Head of caudate nucleus (tissue), 42 donors: ENCODE data around the gene FAM184A.
"Not testable (repeated sequence)": the region's sequence is repeated elsewhere in the genome, so short reads cannot be mapped to it uniquely, and the experiment has no call there.

Experiments used
- DNase-seq, 42 donors: peaks; one replicate each; pipeline versions ENCODE4 v3.0.0 to v3.0.0-alpha.2; 2020 to 2021; ENCODE audit warnings: mixed read lengths in 7 of 42
- intact Hi-C: fragments of 100-400 bp; cut with DNase I; formaldehyde crosslinking; loops from one replicate; pipeline ENCODE4 v1.15.0; 2022

Gene FAM184A, protein sequence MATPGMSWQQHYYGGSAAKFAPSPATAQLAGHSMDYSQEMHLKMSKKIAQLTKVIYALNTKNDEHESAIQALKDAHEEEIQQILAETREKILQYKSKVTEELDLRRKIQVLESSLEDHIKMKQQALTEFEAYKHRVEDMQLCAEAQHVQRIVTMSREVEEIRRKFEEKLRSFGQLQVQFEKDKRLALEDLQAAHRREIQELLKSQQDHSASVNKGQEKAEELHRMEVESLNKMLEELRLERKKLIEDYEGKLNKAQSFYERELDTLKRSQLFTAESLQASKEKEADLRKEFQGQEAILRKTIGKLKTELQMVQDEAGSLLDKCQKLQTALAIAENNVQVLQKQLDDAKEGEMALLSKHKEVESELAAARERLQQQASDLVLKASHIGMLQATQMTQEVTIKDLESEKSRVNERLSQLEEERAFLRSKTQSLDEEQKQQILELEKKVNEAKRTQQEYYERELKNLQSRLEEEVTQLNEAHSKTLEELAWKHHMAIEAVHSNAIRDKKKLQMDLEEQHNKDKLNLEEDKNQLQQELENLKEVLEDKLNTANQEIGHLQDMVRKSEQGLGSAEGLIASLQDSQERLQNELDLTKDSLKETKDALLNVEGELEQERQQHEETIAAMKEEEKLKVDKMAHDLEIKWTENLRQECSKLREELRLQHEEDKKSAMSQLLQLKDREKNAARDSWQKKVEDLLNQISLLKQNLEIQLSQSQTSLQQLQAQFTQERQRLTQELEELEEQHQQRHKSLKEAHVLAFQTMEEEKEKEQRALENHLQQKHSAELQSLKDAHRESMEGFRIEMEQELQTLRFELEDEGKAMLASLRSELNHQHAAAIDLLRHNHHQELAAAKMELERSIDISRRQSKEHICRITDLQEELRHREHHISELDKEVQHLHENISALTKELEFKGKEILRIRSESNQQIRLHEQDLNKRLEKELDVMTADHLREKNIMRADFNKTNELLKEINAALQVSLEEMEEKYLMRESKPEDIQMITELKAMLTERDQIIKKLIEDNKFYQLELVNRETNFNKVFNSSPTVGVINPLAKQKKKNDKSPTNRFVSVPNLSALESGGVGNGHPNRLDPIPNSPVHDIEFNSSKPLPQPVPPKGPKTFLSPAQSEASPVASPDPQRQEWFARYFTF

DNA sequence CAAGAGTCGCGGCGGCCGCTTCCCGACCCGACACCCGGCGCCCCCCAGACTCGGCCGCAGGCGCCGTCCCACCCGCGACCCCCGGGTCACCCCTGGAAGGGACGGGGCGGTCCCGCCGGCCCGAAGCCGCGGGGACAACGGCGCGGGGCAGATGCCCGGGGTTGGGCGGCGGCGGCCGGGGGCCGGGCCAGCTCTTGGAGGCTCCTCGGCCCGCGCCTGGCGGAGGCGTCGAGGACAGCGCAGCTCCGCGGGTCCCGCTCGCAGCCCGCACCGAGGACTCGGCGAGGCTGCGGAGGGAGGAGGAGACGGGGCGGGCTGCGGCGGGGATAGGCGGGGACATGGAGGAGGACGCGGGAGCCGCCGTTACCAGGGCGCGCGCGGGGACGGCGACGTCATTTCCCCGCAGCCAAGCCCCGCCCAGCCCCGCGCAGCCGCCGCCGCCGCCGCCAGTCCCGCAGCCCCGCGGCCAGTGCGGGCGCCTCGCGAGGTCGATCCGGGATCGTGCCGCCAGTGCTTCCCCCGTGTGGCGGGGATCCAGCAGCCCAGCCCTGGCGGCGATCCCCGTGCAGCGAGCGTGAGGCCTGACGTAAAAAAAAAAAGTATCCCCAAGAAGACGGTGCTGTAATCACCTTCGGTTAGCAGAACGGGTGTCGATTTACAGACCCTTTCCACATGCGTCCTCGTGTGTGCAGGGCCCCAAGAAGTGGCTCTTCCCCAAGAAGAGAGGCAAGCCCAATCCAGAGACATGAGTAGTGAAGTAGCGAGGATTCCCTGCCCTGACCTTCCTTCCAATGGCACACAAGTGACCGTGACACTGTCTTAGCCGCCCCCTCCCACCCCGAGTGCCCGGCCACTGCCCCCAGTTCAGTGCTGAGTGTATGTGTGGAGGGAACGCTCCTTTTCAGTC lies at the start of gene FAM184A:
TSS of gene FAM184A (minus strand) at position 289 of the 907 bp plus-strand sequence. CDS start 365 bp downstream, outside the sequence.
- intact Hi-C loops = no loop called here
- DNase-seq = peak; percentile 26 to 92 (median 80)

DNA sequence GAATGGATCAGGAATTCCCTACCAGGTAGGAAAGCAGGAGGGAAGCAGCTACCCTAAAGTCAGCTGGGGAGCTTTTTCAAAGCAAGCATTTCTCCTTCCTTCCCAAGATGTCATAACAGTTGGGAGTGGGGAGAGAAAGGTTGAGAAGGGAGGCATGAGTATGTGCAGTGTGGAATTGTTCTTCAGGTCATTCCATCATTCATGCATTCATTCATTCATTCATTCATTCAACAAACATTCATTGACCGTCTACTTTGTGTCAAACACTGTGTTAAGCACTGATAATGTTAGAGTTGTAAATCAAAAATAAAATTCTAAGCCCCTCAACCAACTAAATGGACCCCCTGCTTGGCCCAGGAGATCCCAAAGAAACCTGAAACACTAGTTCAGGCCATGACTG lies 49.2 kb upstream of the FAM184A start:
- DNase-seq = no peak
- intact Hi-C loops = no loop called here

DNA sequence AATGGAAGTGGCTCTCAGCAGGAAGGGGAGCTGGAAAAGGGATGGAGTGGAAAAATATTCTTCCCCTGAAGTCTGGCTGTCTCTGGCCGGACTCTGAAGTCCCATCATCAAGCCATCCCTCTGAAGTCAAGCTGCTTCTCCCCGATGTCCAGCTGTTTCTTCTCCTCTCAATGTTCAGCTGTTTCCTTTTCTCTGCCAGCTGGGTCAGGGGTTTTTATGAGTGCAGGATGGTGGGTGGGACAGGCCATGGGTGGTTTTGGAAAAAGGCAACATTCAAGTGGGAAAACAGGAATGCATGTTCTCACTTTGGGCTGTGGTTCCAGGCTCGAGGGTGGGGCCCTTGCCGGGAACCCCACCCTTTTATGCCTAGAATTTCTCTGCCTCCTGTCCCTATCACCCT lies 48.4 kb upstream of the FAM184A start:
- intact Hi-C loops = no loop called here
- no peak for DNase-seq

DNA sequence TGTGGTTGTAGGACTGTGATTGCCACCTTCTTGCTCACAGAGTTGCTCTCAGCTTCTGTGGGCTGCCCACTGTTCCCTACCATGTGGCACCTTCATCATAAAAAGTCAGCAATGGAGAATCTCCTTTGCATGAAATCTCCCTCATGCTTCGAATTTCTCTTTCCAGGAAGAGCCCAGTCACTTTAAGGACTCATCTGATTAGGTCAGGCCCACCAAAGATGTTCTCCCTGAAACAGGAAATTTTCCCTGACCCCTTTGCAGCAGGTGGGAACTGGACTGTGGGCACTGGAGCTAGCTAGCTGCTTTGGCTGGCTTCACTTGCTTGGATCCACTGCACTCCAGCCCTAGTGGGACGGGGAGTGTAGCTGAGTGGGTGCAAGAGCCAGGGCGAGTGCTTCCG lies 47.7 kb upstream of the FAM184A start:
- intact Hi-C loops = no loop called here
- no peak for DNase-seq

DNA sequence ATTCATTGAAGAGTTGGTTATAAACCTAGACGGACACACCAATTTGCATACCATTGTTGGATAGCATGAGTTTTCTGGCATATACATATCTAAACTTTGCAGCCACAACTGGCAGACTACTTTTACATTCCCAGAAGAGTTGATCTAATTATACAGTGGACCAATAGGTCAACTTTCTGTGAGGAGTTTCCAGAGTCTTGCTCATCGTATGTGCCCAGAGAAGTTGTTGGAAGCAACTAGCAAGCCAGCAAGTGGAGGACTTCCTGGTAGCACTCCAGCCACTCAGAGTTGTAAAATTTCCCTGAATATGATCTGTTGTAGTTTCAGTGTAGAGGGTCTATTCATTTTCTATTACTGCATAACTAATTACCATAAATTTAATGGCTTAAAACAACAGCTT lies 47.1 kb upstream of the FAM184A start:
- DNase-seq = no peak
- intact Hi-C loops = no loop called here

DNA sequence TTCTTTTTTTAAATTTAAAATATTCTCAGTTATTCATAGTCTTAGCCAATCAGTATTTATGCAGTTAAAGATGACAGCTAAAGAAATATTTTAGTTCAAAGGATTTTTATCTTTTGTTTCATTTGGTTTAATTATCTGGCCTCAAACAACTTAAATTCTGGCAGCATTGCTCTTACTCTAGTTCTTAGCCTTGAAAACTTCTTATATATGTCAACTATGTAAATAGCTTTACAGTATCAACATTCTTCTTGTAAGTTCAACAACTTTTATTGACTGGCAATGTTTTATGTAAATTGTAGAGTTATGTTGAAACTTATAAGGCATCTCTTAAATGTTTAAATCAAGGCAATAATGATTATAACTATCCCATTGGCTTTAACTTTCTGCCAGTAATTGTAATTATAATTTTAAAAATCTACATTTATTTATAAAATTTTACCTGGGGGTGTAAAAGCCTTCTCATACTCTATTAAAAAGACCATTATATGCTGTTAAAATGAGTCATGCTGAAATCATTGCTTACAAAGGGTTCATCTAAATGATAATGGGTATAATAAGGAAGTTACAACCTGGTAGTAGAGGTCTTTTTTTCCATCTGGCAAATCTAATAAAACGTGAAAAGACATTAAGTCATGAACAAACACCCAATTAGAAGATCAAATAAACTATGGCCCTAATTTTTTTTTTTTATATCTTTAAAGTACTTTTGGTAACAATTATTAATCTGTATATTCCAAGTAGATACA lies 45.8 kb upstream of the FAM184A start:
- intact Hi-C loops = no loop called here
- DNase-seq = no peak

DNA sequence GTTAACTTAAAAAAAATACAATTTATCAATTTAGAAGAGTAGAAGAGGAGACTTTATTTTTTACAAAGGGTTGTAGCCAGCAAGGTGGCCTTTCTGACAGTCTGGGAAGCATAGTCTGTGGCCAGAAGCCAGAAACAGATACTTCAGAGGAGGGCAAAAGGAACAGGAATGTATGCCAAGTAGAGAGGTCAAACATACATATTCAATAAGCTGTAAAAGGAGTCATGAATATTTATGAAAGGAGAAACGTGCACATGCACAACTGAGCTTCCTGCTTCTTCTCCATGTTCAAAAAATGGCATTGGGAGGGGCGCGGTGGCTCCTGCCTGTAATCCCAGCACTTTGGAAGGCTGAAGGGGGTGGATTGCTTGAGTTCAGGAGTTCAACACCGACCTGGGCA lies 43.9 kb upstream of the FAM184A start:
- intact Hi-C loops = no loop called here
- DNase-seq = no peak

DNA sequence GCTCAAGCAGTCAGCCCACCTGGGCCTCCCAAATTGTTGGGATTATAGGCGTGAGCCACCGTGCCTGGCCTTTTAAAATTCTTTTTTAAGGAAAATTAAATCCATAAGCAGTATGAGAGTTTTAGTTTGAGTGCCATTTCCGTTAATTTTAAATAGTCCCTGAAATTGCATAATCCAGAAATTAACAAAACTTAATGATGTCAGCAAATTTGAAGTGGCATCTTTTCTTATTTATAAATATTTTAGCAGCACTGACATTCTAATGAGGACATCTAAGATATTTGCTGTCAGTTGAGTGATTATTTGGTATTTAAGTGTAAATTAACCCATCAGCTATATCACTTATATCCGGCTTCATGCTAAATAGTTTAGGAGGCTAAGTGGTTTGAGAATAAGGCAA lies 42.9 kb upstream of the FAM184A start:
- intact Hi-C loops = no loop called here
- DNase-seq = no peak

DNA sequence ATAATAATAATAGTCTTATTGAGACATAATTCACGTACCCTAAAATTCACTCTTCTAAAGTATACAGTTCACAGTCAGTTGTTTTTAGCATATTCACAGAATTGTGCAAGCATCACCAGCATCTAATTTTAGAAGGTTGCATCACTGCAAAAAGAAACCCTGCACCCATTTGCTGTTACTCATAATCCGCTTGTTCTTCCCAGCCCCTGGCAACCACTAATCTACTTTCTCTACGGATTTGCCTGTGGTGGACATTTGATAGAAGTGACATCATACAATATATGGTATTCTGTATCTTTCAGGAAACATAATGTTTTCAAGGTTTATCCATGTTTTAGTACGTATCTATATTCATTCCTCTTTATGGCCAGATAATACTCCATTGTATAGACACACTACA lies 41.5 kb upstream of the FAM184A start:
- intact Hi-C loops = no loop called here

DNA sequence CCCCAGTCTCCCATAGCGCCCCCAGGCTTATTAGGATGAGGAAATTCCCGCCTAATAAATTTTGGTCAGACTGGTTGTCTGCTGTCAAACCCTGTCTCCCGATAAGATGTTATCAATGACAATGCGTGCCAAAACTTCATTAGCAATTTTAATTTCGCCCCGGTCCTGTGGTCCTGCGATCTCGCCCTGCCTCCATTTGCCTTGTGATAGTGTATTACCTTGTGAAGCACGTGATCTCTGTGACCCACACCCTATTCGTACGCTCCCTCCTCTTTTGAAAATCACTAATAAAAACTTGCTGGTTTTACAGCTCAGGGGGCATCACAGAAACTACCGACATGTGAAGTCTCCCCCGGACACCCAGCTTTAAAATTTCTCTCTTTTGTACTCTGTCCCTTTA lies 40.6 kb upstream of the FAM184A start:
- DNase-seq = peak in 1 of 42 donors; percentile 7
- intact Hi-C loops = not testable (repeated sequence)

More for the DNA sequence above, 41.5 kb upstream of the FAM184A start:
- no peak for DNase-seq

DNA sequence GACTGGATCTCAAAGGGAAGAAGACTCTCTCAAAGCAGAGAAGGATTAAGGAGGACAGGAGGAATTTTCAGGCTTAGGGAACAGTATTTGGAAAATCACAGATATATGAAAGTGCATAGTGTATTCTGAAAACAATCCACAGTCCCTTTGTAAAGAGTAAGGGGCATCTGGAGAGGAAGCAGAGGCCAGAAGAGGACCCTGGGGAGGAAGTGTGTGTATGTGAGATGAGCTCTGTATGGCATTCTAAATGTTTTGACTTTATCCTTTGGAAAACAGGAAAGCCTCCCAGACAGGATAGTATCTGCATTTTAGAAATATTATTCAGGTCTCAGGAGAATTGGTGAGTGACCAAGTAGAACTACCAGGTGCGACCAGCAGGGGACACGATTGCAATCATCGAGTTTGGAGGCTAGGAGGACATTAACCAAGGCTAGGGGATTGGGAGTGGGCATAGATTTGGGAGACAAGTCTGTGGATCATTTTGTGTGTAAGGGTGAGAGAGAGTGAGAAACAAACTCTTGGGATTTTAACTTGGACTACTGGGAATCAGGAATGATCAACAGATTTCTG lies 38.3 kb upstream of the FAM184A start:
- intact Hi-C loops = no loop called here

DNA sequence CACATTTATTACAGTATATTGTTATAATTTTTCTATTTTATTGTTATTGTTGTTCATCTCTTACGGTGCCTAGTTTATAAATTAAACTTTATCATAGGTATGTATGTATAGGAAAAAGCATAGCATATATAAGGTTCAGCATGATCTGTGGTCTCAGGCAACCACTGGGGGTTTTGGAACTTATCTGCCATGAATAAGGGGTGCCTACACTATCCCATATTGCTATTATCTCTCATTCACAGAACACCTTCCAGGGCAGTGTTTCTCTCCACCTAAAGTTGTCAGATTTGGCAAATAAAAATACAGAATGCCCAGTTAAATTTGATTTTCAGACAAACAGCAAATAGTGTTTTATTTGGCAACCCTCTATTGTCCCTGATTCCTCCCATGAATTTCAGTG lies 35.5 kb upstream of the FAM184A start:
- intact Hi-C loops = no loop called here
- no peak for DNase-seq

More for the DNA sequence above, 38.3 kb upstream of the FAM184A start:
- DNase-seq = no peak

DNA sequence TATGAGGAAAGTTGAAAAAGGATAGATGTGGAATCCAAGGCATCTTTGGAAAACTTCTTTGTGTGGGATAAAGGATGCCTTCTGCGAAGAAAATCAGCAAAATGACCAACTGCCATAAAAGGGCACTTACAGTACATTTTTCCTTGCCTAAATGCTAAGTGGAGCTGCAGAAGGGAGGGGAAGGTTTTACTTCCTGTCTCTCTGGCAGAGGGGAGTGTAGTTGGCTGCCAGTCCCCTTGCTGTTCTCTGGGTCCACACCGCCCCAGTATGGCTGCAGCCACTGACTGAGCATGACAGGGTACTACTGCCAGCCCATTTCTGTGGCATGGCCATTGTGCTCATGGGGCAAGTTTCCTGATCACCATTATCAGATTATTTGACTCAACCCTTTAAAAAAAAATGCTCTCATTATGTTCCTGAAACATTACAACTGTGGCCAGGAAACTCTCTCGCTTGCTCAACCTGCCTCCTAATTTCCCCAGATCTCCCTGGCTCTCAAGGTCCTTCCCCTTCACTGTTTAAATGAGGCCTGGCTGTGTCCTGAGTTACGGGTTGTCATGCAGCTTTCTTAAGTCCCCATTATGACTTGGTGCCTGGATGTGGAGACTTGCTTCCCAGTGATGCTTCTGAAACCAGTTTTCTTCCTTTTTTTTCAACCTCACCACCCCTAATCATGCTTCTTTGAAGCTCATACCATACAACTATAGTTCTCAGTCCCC lies 34.5 kb upstream of the FAM184A start:
- peak in 8 of 42 donors; percentile 8 to 59 (median 24) for DNase-seq
- intact Hi-C loops = no loop called here

DNA sequence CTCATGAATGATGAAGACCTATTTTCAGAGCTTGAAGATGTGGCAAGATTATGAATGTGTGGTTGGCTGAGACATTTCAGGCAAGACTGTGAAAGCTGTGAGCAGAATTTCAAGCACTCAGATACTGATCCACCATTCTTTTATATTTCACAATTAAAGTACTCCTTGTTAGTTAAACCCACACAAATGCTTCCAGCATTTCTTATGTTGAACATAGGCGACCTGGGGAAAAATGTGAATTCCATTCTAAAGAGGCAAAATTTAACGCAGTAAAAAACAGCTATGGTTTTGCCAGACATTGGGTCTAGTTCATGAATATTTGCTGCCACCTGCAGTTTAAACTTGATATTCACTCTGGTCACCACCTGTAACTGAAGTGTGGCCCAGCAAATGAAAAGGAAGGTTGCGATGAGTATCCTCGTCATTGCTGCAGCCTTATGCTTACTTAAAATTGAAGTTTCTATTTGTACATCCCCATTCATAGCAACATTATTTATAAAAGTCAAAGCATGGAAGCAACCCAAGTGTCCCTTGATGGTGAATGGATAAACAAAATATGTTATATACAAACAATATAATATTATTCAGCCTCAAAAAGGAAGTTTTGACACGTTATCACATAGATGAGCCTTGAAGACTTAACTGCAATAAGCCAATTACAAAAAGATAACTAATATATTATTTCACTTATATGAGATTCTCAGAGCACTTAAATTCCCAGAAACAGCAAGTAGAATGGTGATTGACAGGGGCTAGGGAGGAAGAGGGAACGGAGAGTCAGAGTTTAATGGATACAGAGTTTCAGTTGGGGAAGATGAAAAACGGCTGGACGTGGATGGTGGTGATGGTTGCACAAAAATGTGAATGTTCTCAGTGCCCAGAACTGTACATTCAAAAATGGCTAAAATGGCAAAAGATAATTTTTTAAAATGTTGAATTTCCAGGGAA lies 32.4 kb upstream of the FAM184A start:
- peak in 23 of 42 donors; percentile 14 to 79 (median 44) for DNase-seq
- intact Hi-C loops = loop anchor here (2.0 kb wide), 1 partner anchor 142 kb away; no protein-coding TSS in a partner anchor

DNA sequence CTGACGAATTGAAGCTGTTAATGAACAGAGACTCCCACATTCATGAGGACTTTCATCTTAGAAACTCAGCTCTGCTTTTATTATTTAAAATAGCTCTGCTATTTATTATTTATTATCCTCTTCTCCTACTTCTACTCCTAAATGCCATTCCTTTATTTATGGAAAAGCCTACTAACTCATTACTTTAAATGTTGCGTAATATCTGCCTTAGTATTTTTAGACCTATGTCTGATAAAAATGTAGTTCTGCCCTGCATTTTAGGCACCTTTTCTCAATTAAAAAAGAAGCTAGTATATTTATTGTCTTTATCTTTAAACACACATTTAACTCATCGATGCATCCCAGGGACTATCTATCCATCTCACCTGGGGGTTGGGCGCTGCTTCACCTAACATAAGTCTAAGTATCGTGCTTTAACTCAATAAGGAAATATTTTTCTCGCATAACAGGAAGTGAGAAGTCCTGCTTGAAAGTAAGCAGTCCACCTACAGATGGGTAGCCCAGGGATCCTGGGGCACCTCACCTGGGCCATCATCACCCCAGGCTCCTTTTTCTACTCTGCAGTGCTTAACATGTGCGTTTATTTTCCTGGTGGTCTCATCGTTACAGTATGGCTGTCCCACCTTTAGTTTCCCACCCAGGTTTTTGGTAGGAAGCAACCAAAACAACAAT lies 31.3 kb upstream of the FAM184A start:
- no peak for DNase-seq
- intact Hi-C loops = loop anchor here (2.0 kb wide), 1 partner anchor 141 kb away; no protein-coding TSS in a partner anchor
